Measurements from ENCODE around the gene OTUB2. TPM values are rescaled to one million over a fixed set of nuclear protein-coding genes. Genes with fewer than 3 reads are reported as not detected.

The OTUB2 gene
- total RNA-seq, 2 experiments from 2014 or later, result 0.25 to 0.29 TPM

DNA sequence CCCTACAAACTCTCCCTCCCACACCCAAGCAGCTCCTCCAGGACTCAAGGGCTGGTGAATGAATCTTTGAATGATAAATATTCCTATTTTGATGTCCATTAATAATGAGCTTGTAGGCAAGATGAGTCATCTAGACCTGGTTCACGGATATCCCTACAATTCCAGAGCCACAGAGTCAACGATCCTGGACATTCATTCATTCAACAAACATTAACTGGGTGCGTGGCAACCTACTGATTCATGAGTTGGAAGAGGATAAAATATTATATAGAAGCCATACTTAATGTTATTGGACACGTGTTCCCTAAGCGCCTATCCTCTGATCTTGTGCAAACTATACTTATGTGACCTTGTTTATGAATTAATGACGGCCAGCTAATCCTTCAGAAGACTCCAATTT lies 420 bp upstream of the OTUB2 start:
- Mint-ChIP-seq H3K27ac (no peak overlapping the region), H3K9me3 (no peaks in the 10 kb centered on the region), H3K4me3 (peak overlapping the region; percentile 42), H3K4me1 (ENCODE audit: low read depth) (peaks cover 46% of the 10 kb centered on the region), H3K27me3 (peaks cover 1% of the 10 kb centered on the region), H3K36me3 (ENCODE audit: low read depth) (no peaks in the 10 kb centered on the region)
- intact Hi-C loops (cut with micrococcal nuclease), result no loop called here
- DNase-seq (no peak), ATAC-seq (no peak)
- ChIA-PET CTCF (interaction anchor here (0.7 to 2.9 kb wide), 7 partner anchors 9 to 111 kb away, joined by 3 to 19 read pairs (median 6); no protein-coding TSS in a partner anchor), POLR2A (interaction anchor here (0.7 to 1.5 kb wide), 7 partner anchors 10 to 90 kb away, joined by 3 to 5 read pairs (median 3); partner anchors contain the start of genes DDX24 and IFI27L1)
- TF ChIP-seq, protein P1, sequence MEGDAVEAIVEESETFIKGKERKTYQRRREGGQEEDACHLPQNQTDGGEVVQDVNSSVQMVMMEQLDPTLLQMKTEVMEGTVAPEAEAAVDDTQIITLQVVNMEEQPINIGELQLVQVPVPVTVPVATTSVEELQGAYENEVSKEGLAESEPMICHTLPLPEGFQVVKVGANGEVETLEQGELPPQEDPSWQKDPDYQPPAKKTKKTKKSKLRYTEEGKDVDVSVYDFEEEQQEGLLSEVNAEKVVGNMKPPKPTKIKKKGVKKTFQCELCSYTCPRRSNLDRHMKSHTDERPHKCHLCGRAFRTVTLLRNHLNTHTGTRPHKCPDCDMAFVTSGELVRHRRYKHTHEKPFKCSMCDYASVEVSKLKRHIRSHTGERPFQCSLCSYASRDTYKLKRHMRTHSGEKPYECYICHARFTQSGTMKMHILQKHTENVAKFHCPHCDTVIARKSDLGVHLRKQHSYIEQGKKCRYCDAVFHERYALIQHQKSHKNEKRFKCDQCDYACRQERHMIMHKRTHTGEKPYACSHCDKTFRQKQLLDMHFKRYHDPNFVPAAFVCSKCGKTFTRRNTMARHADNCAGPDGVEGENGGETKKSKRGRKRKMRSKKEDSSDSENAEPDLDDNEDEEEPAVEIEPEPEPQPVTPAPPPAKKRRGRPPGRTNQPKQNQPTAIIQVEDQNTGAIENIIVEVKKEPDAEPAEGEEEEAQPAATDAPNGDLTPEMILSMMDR (IDR thresholded peaks at IDR 0.05), result no peak

DNA sequence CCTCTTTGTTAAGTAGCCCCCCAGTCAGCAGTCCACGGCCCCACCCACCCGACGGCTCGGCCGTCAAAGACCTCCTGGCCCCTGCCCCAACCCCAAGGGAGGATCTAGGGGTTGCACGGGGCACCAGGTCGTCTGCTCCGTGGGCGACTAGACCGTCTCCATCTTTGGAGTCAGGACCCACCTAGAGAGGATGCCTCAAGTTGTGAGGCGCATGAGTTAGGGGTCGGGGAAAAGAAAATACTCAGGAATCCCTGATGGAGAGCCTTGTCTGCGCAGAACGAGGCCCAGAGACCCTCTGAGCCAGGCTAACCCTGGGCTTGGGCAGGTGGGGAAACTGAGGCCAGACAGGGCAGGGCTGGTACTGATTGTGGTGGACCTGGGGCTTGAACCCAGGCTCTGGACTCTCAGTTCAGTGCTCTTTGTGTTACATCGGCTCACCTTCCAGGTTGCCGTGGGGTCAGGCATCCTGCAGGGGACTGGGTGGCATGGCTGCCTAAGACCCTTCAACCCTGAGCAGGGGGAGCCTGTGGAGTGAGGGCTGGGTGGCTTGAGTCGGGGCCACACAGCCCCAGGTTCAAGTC lies 839 bp downstream of the OTUB2 start:
- ChIA-PET POLR2A (interaction anchor here (0.7 to 1.6 kb wide), 3 partner anchors 12 to 87 kb away, joined by 3 to 4 read pairs (median 3); no protein-coding TSS in a partner anchor), CTCF (interaction anchor here (1.4 to 3.4 kb wide), 6 partner anchors 9 to 110 kb away, joined by 3 to 26 read pairs (median 12); partner anchors contain the start of gene IFI27L2)
- Mint-ChIP-seq H3K4me3 (peak overlapping the region; percentile 3), H3K27ac (no peak overlapping the region), H3K4me1 (ENCODE audit: low read depth) (peaks cover 34% of the 10 kb centered on the region), H3K36me3 (ENCODE audit: low read depth) (no peaks in the 10 kb centered on the region), H3K27me3 (peaks cover 1% of the 10 kb centered on the region), H3K9me3 (no peaks in the 10 kb centered on the region)
- intact Hi-C loops (cut with micrococcal nuclease), result no loop called here
- DNase-seq (no peak), ATAC-seq (no peak)
- TF ChIP-seq, protein P1 (IDR thresholded peaks at IDR 0.05), result no peak

DNA sequence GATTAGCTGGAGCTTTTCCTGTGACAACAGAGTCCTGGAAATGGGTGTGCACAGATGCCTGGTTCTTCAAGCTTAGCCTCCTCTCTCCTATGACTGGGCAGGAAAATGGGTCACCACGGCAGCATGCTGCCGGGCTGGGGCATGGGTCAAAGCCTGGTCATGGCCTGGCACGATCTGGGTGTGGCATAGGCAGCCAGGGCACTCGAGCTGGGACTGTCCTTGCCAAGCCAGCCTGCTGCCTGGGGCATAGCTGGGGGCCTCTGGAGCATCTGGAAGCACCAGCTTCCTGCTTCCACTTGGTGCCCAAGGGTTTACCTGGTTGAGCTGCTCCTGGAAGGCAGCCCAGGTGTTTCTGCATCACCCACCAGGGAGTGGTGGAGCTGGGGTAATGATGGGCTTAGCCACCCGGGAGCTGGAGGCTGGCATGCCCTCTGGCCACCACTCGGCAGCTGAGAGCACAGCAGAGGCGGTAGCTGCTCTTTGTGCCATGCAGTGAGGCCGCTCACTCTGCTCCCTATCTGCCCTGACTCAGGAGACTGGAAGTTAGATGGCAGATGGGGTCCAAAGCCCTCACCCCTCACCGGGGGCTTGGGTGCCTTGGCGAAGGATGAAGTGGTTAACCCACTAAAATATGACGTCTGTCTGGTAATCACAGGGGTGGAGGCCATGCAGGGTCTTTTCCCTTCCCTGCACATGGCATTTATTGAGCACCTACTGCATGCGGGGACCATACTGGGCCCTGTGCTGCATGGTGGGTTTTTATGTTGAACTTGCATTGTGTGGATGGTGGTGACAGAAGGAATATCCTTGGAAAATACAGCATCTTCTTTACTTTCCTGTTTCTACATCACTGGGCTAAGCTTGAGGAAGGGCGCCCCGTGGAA lies 1.7 kb downstream of the OTUB2 start:
- no peaks in the 10 kb centered on the region for H3K9me3 Mint-ChIP-seq
- CTCF ChIA-PET, result interaction anchor here (0.9 to 3.4 kb wide), 11 partner anchors 9 to 152 kb away, joined by 3 to 26 read pairs (median 8); partner anchors contain the start of gene IFI27L2
- H3K36me3 Mint-ChIP-seq (ENCODE audit: low read depth), result no peaks in the 10 kb centered on the region
- POLR2A ChIA-PET, result interaction anchor here (0.7 to 1.6 kb wide), 4 partner anchors 12 to 88 kb away, joined by 3 to 4 read pairs (median 3); no protein-coding TSS in a partner anchor
- no peaks in the 10 kb centered on the region for H3K27me3 Mint-ChIP-seq
- peaks cover 25% of the 10 kb centered on the region for H3K4me1 Mint-ChIP-seq (ENCODE audit: low read depth)
- H3K27ac Mint-ChIP-seq, result peak overlapping the region; percentile 72
- peak overlapping the region; percentile 3 for H3K4me3 Mint-ChIP-seq
- TF ChIP-seq, protein P1 (IDR thresholded peaks at IDR 0.05), result peak; percentile 10
- intact Hi-C loops (cut with micrococcal nuclease), result no loop called here
- ATAC-seq, result no peak
- no peak for DNase-seq

DNA sequence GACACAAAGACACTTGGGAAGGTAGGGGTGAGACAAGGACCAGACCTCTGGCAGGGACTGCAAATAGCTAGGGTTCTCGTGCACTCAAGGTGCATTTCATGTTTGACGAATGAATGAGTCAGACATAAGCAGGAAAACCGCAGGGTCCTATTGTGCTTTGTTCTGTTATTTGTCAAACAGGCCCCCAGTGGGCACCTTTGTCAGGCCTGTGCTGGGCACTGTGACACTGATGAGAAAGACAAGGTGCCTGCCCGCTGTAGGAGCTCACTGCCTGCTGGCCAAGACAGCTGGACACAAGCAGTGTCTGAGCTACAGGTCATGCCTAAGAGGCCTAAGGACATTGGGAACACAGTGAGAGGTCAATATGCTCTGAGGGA lies 2.3 kb downstream of the OTUB2 start:
- CTCF ChIA-PET, result interaction anchor here (0.9 to 3.4 kb wide), 12 partner anchors 8 to 151 kb away, joined by 3 to 26 read pairs (median 7); partner anchors contain the start of gene IFI27L2
- H3K36me3 Mint-ChIP-seq (ENCODE audit: low read depth), result no peaks in the 10 kb centered on the region
- ATAC-seq (peak; percentile 54), DNase-seq (peak; percentile 70)
- H3K9me3 Mint-ChIP-seq, result no peaks in the 10 kb centered on the region
- intact Hi-C loops (cut with micrococcal nuclease), result no loop called here
- no peak overlapping the region for H3K4me3 Mint-ChIP-seq
- peaks cover 21% of the 10 kb centered on the region for H3K4me1 Mint-ChIP-seq (ENCODE audit: low read depth)
- H3K27me3 Mint-ChIP-seq, result no peaks in the 10 kb centered on the region
- TF ChIP-seq, protein P1 (IDR thresholded peaks at IDR 0.05), result no peak
- POLR2A ChIA-PET, result interaction anchor here (0.7 to 1.6 kb wide), 4 partner anchors 17 to 50 kb away, joined by 3 read pairs; no protein-coding TSS in a partner anchor
- peak overlapping the region; percentile 72 for H3K27ac Mint-ChIP-seq
